OCI-LY3 (cell line): ENCODE data around the gene IL2RG.

Experiments
- H2AFZ ChIP-seq: fragments of 200-600, 300-600 bp; shearing (Covaris generic); 2 replicates; pipeline ENCODE4 v1.6.0; 2014; ENCODE audit warnings: antibody characterized with exemption, low read depth, low read length
- H3K27ac ChIP-seq: fragments of 200-600, 300-600 bp; sonication (generic); 2 replicates; pipeline ENCODE4 v1.5.1; 2014; ENCODE audit warnings: mild to moderate bottlenecking, low read length, moderate library complexity, mixed read lengths
- H3K27me3 ChIP-seq: fragments of 200-600, 300-600 bp; sonication (generic); 2 replicates; pipeline ENCODE4 v1.6.1; 2014; ENCODE audit warnings: low read depth, low read length, mixed read lengths
- H3K36me3 ChIP-seq: fragments of 200-600, 300-600 bp; sonication (generic); replicated peaks from 2 replicates; pipeline ENCODE3; 2014; ENCODE audit warnings: low read depth, low read length, mixed read lengths
- H3K4me1 ChIP-seq: fragments of 300-600, 200-600 bp; sonication (generic); 2 replicates; pipeline ENCODE4 v1.6.1; 2014; ENCODE audit warnings: low read length, mixed read lengths
- H3K4me2 ChIP-seq: fragments of 200-600, 300-600 bp; sonication (generic); 2 replicates; pipeline ENCODE4 v1.6.1; 2014; ENCODE audit warnings: low read length, mixed read lengths
- H3K4me3 ChIP-seq: fragments of 300-600, 200-600 bp; sonication (generic); 2 replicates; pipeline ENCODE4 v1.5.1; 2014; ENCODE audit warnings: antibody characterized with exemption, mild to moderate bottlenecking, low read length, moderate library complexity
- H3K79me2 ChIP-seq: fragments of 300-600, 200-600 bp; shearing (Covaris generic); 2 replicates; pipeline ENCODE4 v1.6.1; 2014; ENCODE audit warnings: mild to moderate bottlenecking, low read length, mixed read lengths
- H3K9ac ChIP-seq: fragments of 300-600, 200-600 bp; shearing (Covaris generic); 2 replicates; pipeline ENCODE4 v1.6.0; 2014; ENCODE audit warnings: mild to moderate bottlenecking, low read length, moderate library complexity
- H3K9me3 ChIP-seq: fragments of 200-600, 300-600 bp; shearing (Covaris generic); 2 replicates; pipeline ENCODE4 v1.6.1; 2014; ENCODE audit warnings: low read length, mixed read lengths; ENCODE audit not compliant: insufficient read depth
- H4K20me1 ChIP-seq: fragments of 200-600, 300-600 bp; sonication (generic); 2 replicates; pipeline ENCODE4 v1.6.1; 2016; ENCODE audit warnings: low read length, mixed read lengths; ENCODE audit not compliant: insufficient read depth
- CTCF ChIP-seq: fragments of 200-600, 300-600 bp; sonication (generic); IDR thresholded peaks from 2 replicates; pipeline ENCODE4 v1.5.1; 2014; ENCODE audit warnings: antibody characterized with exemption, low read length, low read depth
- EZH2phosphoT487 ChIP-seq: fragments of 200-600 bp; shearing (Covaris generic); IDR thresholded peaks from 2 replicates; pipeline ENCODE4 v1.6.1; 2018; ENCODE audit warnings: antibody characterized with exemption, mixed run types, low read depth

The IL2RG gene

GRCh38 chrX:71095555-71095980, 15.8 kb downstream of the IL2RG start, which contains the start of gene FOXO4:
Gene FOXO4, plus strand, starts transcription at chrX:71095851. Its CDS starts 678 bp downstream, at chrX:71096529.
- Histone ChIP-seq H3K27ac (no peak within 1 kb of the TSS), H2AFZ (peak within 1 kb of the TSS; percentile 98)
- TF ChIP-seq CTCF (no peak), EZH2phosphoT487 (no peak)

GRCh38 chrX:71095033-71095432, 16.3 kb downstream of the IL2RG start:
- H4K20me1 ChIP-seq: no peaks in the 10 kb centered on the region
- peak overlapping the region; percentile 98 for H3K4me2 ChIP-seq
- H3K79me2 ChIP-seq: no peaks in the 10 kb centered on the region
- H3K36me3 ChIP-seq: no peaks in the 10 kb centered on the region
- peak overlapping the region; percentile 98 for H2AFZ ChIP-seq
- no peak for TF ChIP-seq EZH2phosphoT487
- TF ChIP-seq CTCF: no peak
- peak overlapping the region; percentile 78 for H3K9ac ChIP-seq
- no peaks in the 10 kb centered on the region for H3K9me3 ChIP-seq
- peak overlapping the region; percentile 91 for H3K4me3 ChIP-seq
- no peak overlapping the region for H3K27ac ChIP-seq
- H3K4me1 ChIP-seq: peaks cover 8% of the 10 kb centered on the region; the same call in 1 of the 2 replicates
- H3K27me3 ChIP-seq: no peaks in the 10 kb centered on the region

More at GRCh38 chrX:71095555-71095980, 15.8 kb downstream of the IL2RG start, which contains the start of gene FOXO4:
- Histone ChIP-seq H3K9ac (peak within 1 kb of the TSS; percentile 78), H3K36me3 (no peaks in the 10 kb centered on the region), H3K4me2 (peak within 1 kb of the TSS; percentile 98), H3K4me1 (peaks cover 8% of the 10 kb centered on the region; the same call in 1 of the 2 replicates), H3K9me3 (no peaks in the 10 kb centered on the region), H4K20me1 (no peaks in the 10 kb centered on the region), H3K4me3 (peak within 1 kb of the TSS; percentile 91), H3K27me3 (no peaks in the 10 kb centered on the region), H3K79me2 (no peaks in the 10 kb centered on the region)

- H3K36me3 ChIP-seq: no peaks in the 10 kb centered on the region
- H4K20me1 ChIP-seq: no peaks in the 10 kb centered on the region
- H3K27me3 ChIP-seq: no peaks in the 10 kb centered on the region
- H3K79me2 ChIP-seq: no peaks in the 10 kb centered on the region
- TF ChIP-seq EZH2phosphoT487 (no peak), CTCF (no peak)
- H3K4me3 ChIP-seq: no peak overlapping the region
- no peak overlapping the region for H3K9ac ChIP-seq
- no peak overlapping the region for H2AFZ ChIP-seq
- no peaks in the 10 kb centered on the region for H3K9me3 ChIP-seq
- peaks cover 3% of the 10 kb centered on the region; the same call in 1 of the 2 replicates for H3K4me1 ChIP-seq
- H3K4me2 ChIP-seq: no peak overlapping the region
- no peak overlapping the region for H3K27ac ChIP-seq
These were observed 20.1 kb downstream of the IL2RG start for GRCh38 chrX:71091263-71091662.

GRCh38 chrX:71085900-71086299, 25.5 kb downstream of the IL2RG start:
- H3K4me3 ChIP-seq: no peak overlapping the region
- H3K9me3 ChIP-seq: no peaks in the 10 kb centered on the region
- H3K9ac ChIP-seq: no peak overlapping the region
- no peaks in the 10 kb centered on the region for H3K79me2 ChIP-seq
- H3K27me3 ChIP-seq: no peaks in the 10 kb centered on the region
- no peak overlapping the region for H2AFZ ChIP-seq
- H3K4me1 ChIP-seq: no peaks in the 10 kb centered on the region
- H3K4me2 ChIP-seq: no peak overlapping the region
- no peaks in the 10 kb centered on the region for H4K20me1 ChIP-seq
- H3K36me3 ChIP-seq: no peaks in the 10 kb centered on the region
- H3K27ac ChIP-seq: no peak overlapping the region
- TF ChIP-seq EZH2phosphoT487 (no peak), CTCF (no peak)
